SJSA1 (cell line): ENCODE data around the gene HINT3. TPM values are rescaled to one million over a fixed set of nuclear protein-coding genes. Genes with fewer than 3 reads are reported as not detected.
"Not testable (repeated sequence)": the region's sequence is repeated elsewhere in the genome, so short reads cannot be mapped to it uniquely, and the experiment has no call there.

Experiments used
- DNase-seq, 2 experiments: peaks; one replicate each; pipeline ENCODE4 v3.0.0-alpha.2; 2015 to 2020; ENCODE audit warnings: low spot score in 2 of 2, low read depth in 1 of 2
- H3K27ac ChIP-seq: fragments of 250-450 bp; sonication (Bioruptor Pico); 2 replicates; pipeline ENCODE4 v1.5.1; 2020; ENCODE audit warnings: mild to moderate bottlenecking, moderate library complexity
- H3K27me3 ChIP-seq: fragments of 250-450 bp; sonication (Bioruptor Pico); replicated peaks from 2 replicates; pipeline ENCODE4 v1.5.1; 2020; ENCODE audit warnings: mild to moderate bottlenecking, moderate library complexity
- H3K36me3 ChIP-seq: fragments of 250-450 bp; sonication (Bioruptor Pico); 2 replicates; pipeline ENCODE4 v1.5.1; 2020; ENCODE audit warnings: mild to moderate bottlenecking
- H3K4me1 ChIP-seq: fragments of 250-450 bp; sonication (Bioruptor Pico); replicated peaks from 2 replicates; pipeline ENCODE4 v1.6.1; 2021; ENCODE audit warnings: mild to moderate bottlenecking
- H3K4me3 ChIP-seq: fragments of 250-450 bp; sonication (Bioruptor Pico); 2 replicates; pipeline ENCODE4 v1.5.1; 2020; ENCODE audit warnings: mild to moderate bottlenecking
- H3K9me3 ChIP-seq: fragments of 250-450 bp; sonication (Bioruptor Pico); replicated peaks from 2 replicates; pipeline ENCODE4 v1.5.1; 2020; ENCODE audit warnings: mild to moderate bottlenecking
- total RNA-seq: library from RNA; depleted of rRNA; stranded (reverse); fragments of >200 nt; shearing (Covaris generic); gene quantifications from 2 replicates; pipeline ENCODE4 v1.2.3, GENCODE V29; 2014; rRNA removed

Gene HINT3
- 16.9 and 26.2 TPM in 2 replicates for total RNA-seq

- H3K9me3 ChIP-seq, result no peaks in the 10 kb centered on the region
- peaks cover 15% of the 10 kb centered on the region for H3K4me1 ChIP-seq
- no peaks in the 10 kb centered on the region for H3K27me3 ChIP-seq
- H3K36me3 ChIP-seq, result 0 out of 2 replicates have a peak, but pooled peaks cover 3% of the 10 kb centered on the region
- DNase-seq, result peak; percentile 92 to 97
- peak within 1 kb of the TSS; percentile 32; the same call in 1 of the 2 replicates for H3K27ac ChIP-seq
- H3K4me3 ChIP-seq, result peak within 1 kb of the TSS; percentile 66
Measured at GRCh38 chr6:125956506-125957390, at the start of gene HINT3. HINT3 (plus strand) TSS chr6:125956770; CDS start chr6:125956978, 208 bp downstream.

DNA sequence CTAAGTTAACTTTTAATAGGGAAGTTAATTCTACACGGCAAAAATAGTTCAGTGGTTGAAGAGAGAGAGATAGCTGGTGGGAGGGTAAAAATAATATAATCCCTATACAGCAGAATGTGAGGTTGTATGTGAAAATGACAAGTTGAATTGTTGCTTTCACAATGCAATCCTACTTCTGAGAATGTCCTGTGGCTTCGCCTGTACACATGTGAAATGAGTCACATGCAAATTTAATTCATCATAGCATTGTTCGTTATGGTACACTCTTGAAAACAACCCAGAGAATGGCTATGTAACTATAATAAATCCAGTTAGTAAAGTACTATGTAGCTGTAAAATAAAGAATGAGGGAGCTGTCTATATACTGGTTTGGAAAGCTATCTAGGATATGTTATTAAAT is 46.0 kb upstream of the HINT3 start:
- no peaks in the 10 kb centered on the region for H3K9me3 ChIP-seq
- H3K4me1 ChIP-seq, result peaks cover 34% of the 10 kb centered on the region
- peak in 1 of 2 experiments; percentile 46 for DNase-seq
- no peak overlapping the region for H3K4me3 ChIP-seq
- peak overlapping the region; percentile 50 for H3K27ac ChIP-seq
- H3K27me3 ChIP-seq, result no peaks in the 10 kb centered on the region
- H3K36me3 ChIP-seq, result no peaks in the 10 kb centered on the region

- H3K4me1 ChIP-seq, result peaks cover 34% of the 10 kb centered on the region
- not testable (repeated sequence) for H3K4me3 ChIP-seq, DNase-seq, H3K36me3 ChIP-seq, H3K27ac ChIP-seq, H3K9me3 ChIP-seq, H3K27me3 ChIP-seq
Measured at GRCh38 chr6:125911051-125911451, 45.5 kb upstream of the HINT3 start.

DNA sequence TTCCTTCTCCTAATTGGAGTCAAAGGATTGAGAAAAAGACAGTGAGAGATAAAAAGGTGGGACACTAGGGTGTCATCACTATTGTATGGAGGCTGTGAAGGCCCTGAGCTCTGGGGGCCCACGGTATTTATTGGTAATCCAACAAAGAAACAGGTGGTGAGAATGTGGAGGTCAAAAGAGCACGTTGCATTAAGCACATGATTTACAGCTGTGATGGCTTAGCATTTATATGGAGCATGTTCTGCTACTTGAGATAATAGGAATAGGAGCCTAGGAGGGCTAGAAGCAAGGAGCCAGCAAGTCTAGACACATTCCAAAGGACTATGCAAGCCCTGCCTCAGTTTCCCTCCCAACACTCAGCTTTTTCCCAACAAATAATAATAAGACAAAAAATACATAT is 44.1 kb upstream of the HINT3 start:
- H3K36me3 ChIP-seq, H3K4me3 ChIP-seq, H3K27me3 ChIP-seq, H3K27ac ChIP-seq, DNase-seq, H3K9me3 ChIP-seq: not testable (repeated sequence)
- peaks cover 28% of the 10 kb centered on the region for H3K4me1 ChIP-seq

GRCh38 chr6:125913145-125913544 is 43.4 kb upstream of the HINT3 start:
- H3K4me1 ChIP-seq, result peaks cover 28% of the 10 kb centered on the region
- peak overlapping the region; percentile 55 for H3K27ac ChIP-seq

DNA sequence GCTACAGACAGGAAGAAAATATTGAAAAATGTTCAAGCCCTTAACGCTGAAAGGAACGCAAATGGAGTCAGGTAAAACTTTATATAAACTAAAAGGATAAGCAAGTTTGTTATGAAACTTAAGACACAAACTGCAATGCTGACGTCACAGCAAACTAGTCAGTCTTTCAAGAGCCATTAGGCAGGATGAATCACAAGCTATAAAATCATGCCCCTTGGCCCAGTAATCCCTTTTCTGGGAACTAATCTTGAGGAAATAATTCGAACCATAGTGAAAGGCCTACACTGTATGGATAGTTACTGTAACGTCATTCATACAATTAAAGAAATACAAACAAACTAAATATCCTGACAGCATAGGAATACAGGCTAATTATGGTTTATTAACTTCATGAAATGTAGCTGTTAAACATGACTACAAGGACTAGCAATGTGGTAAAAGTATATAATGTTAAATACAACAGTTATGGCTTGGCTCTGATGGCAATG is 42.7 kb upstream of the HINT3 start:
- Histone ChIP-seq H3K4me3 (no peak overlapping the region), H3K36me3 (no peaks in the 10 kb centered on the region), H3K9me3 (no peaks in the 10 kb centered on the region), H3K27me3 (no peaks in the 10 kb centered on the region), H3K27ac (peak overlapping the region; percentile 55), H3K4me1 (peaks cover 34% of the 10 kb centered on the region)
- DNase-seq, result peak; percentile 74 to 77

More at GRCh38 chr6:125913145-125913544, 43.4 kb upstream of the HINT3 start:
- no peak for DNase-seq
- Histone ChIP-seq H3K9me3 (no peaks in the 10 kb centered on the region), H3K4me3 (no peak overlapping the region), H3K36me3 (no peaks in the 10 kb centered on the region), H3K27me3 (no peaks in the 10 kb centered on the region)

GRCh38 chr6:125918230-125918629 is 38.3 kb upstream of the HINT3 start:
- DNase-seq, result no peak
- Histone ChIP-seq H3K4me1 (peaks cover 26% of the 10 kb centered on the region), H3K9me3 (no peaks in the 10 kb centered on the region), H3K27ac (peak overlapping the region; percentile 71; the same call in 1 of the 2 replicates), H3K27me3 (no peaks in the 10 kb centered on the region), H3K36me3 (no peaks in the 10 kb centered on the region; the same call in 1 of the 2 replicates), H3K4me3 (no peak overlapping the region)

- peak in 1 of 2 experiments; percentile 57 for DNase-seq
- Histone ChIP-seq H3K9me3 (no peaks in the 10 kb centered on the region), H3K36me3 (no peaks in the 10 kb centered on the region; the same call in 1 of the 2 replicates), H3K4me1 (peaks cover 20% of the 10 kb centered on the region), H3K27ac (peak overlapping the region; percentile 71), H3K27me3 (no peaks in the 10 kb centered on the region), H3K4me3 (peak overlapping the region; percentile 26)
Measured at GRCh38 chr6:125918681-125919566, 37.6 kb upstream of the HINT3 start.

- Histone ChIP-seq H3K36me3 (no peaks in the 10 kb centered on the region; the same call in 1 of the 2 replicates), H3K4me3 (no peak overlapping the region), H3K27ac (peak overlapping the region; percentile 71; the same call in 1 of the 2 replicates), H3K4me1 (peaks cover 15% of the 10 kb centered on the region), H3K9me3 (no peaks in the 10 kb centered on the region), H3K27me3 (no peaks in the 10 kb centered on the region)
- no peak for DNase-seq
Measured at GRCh38 chr6:125919618-125920017, 37.0 kb upstream of the HINT3 start.

GRCh38 chr6:125922322-125922860 is 34.2 kb upstream of the HINT3 start:
- no peak for DNase-seq
- no peaks in the 10 kb centered on the region for H3K9me3 ChIP-seq
- H3K4me3 ChIP-seq, result no peak overlapping the region
- peaks cover 15% of the 10 kb centered on the region for H3K4me1 ChIP-seq
- H3K36me3 ChIP-seq, result no peaks in the 10 kb centered on the region; the same call in 1 of the 2 replicates
- no peak overlapping the region for H3K27ac ChIP-seq
- no peaks in the 10 kb centered on the region for H3K27me3 ChIP-seq

DNA sequence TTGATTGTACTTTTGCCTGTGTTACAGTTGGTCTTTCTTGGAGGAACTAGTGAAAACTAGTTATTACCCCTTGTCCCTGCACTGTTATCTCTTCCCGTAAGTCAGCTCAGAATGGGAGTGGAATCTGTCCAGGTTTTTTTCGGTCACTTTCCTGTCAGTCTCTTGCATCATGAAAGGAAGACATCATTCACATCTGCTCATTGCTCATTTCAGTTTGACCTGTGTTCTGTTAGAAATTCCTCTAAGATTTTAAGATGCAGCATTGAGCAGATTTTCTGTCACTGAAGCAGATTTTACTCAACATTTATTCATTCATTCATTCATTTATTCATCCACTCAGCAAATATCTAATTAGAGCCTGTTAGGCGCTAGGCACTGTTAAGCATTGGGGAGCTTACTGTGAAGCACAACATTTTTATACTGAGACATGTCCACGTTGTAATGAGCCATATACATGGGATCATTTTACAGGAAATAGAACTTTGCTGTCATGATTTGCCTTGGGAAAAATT is 33.1 kb upstream of the HINT3 start:
- no peak overlapping the region for H3K27ac ChIP-seq
- no peaks in the 10 kb centered on the region for H3K27me3 ChIP-seq
- H3K36me3 ChIP-seq, result no peaks in the 10 kb centered on the region; the same call in 1 of the 2 replicates
- H3K4me1 ChIP-seq, result peaks cover 13% of the 10 kb centered on the region
- no peaks in the 10 kb centered on the region for H3K9me3 ChIP-seq
- DNase-seq, result no peak
- no peak overlapping the region for H3K4me3 ChIP-seq

DNA sequence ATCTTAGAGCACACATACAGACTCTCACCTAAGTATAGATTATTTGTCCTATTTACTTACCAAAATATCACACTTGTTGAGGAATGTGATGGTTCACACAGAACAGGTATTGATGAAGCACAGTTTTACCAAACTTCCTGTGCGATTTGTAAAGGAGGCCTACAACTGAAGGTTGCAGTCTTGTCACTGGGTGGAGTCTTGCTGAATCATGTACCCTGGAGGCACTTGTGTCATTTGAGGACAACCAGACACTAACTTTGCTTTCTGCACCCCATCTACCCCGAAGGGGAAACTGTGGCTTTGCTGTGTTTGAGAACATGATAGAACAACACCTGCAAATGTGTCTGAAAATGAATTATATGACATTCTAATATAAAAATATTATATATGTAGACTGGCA is 32.4 kb upstream of the HINT3 start:
- H3K4me3 ChIP-seq, result no peak overlapping the region
- no peaks in the 10 kb centered on the region for H3K27me3 ChIP-seq
- no peaks in the 10 kb centered on the region for H3K9me3 ChIP-seq
- DNase-seq, result no peak
- peaks cover 6% of the 10 kb centered on the region for H3K4me1 ChIP-seq
- H3K36me3 ChIP-seq, result no peaks in the 10 kb centered on the region; the same call in 1 of the 2 replicates
- no peak overlapping the region for H3K27ac ChIP-seq
